MG63 (cell line): ENCODE measurements around the gene F10. TPM values are rescaled to one million over a fixed set of nuclear protein-coding genes. Genes with fewer than 3 reads are reported as not detected.

ENCODE experiments used
- DNase-seq: peaks from one replicate; pipeline ENCODE4 v3.0.0-alpha.2; 2020
- H3K27me3 ChIP-seq: fragments of 250-450 bp; sonication (Bioruptor Pico); 2 replicates; pipeline ENCODE4 v1.5.1; 2020; ENCODE audit warnings: mild to moderate bottlenecking, moderate library complexity
- H3K36me3 ChIP-seq: fragments of 250-450 bp; sonication (Bioruptor Pico); 2 replicates; pipeline ENCODE4 v1.5.1; 2020; ENCODE audit warnings: mild to moderate bottlenecking, moderate library complexity
- H3K4me3 ChIP-seq: fragments of 250-450 bp; sonication (Bioruptor Pico); 2 replicates; pipeline ENCODE4 v1.5.1; 2020; ENCODE audit warnings: mild to moderate bottlenecking, moderate library complexity
- H3K9me3 ChIP-seq: fragments of 250-450 bp; sonication (Bioruptor Pico); 2 replicates; pipeline ENCODE4 v1.5.1; 2020; ENCODE audit warnings: mild to moderate bottlenecking, moderate library complexity
- total RNA-seq: library from RNA; depleted of rRNA; stranded (reverse); fragments of >200 nt; shearing (Covaris generic); gene quantifications from 2 replicates; pipeline ENCODE4 v1.2.3, GENCODE V29; 2014; ENCODE audit warnings: low replicate concordance

F10 gene
- total RNA-seq, 1 experiment from 2014 or later = not detected

DNA sequence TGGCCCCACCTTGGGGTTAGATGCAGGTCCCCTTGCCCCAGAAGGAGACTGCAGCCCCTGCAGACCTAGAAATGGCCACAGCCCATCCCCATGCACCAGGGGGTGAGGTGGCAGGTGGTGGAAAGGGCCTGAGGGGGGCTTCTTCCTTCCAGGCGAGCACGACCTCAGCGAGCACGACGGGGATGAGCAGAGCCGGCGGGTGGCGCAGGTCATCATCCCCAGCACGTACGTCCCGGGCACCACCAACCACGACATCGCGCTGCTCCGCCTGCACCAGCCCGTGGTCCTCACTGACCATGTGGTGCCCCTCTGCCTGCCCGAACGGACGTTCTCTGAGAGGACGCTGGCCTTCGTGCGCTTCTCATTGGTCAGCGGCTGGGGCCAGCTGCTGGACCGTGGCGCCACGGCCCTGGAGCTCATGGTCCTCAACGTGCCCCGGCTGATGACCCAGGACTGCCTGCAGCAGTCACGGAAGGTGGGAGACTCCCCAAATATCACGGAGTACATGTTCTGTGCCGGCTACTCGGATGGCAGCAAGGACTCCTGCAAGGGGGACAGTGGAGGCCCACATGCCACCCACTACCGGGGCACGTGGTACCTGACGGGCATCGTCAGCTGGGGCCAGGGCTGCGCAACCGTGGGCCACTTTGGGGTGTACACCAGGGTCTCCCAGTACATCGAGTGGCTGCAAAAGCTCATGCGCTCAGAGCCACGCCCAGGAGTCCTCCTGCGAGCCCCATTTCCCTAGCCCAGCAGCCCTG, 4.2 kb upstream of the F10 start:
- DNase-seq = no peak
- Histone ChIP-seq H3K27me3 (no peaks in the 10 kb centered on the region), H3K9me3 (no peaks in the 10 kb centered on the region), H3K4me3 (no peak overlapping the region), H3K36me3 (no peaks in the 10 kb centered on the region)

DNA sequence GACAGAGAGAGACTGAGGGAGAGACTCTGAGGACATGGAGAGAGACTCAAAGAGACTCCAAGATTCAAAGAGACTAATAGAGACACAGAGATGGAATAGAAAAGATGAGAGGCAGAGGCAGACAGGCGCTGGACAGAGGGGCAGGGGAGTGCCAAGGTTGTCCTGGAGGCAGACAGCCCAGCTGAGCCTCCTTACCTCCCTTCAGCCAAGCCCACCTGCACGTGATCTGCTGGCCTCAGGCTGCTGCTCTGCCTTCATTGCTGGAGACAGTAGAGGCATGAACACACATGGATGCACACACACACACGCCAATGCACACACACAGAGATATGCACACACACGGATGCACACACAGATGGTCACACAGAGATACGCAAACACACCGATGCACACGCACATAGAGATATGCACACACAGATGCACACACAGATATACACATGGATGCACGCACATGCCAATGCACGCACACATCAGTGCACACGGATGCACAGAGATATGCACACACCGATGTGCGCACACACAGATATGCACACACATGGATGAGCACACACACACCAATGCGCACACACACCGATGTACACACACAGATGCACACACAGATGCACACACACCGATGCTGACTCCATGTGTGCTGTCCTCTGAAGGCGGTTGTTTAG, 3.3 kb upstream of the F10 start:
- no peak for DNase-seq
- Histone ChIP-seq H3K4me3 (no peak overlapping the region), H3K9me3 (no peaks in the 10 kb centered on the region), H3K27me3 (no peaks in the 10 kb centered on the region), H3K36me3 (no peaks in the 10 kb centered on the region)

DNA sequence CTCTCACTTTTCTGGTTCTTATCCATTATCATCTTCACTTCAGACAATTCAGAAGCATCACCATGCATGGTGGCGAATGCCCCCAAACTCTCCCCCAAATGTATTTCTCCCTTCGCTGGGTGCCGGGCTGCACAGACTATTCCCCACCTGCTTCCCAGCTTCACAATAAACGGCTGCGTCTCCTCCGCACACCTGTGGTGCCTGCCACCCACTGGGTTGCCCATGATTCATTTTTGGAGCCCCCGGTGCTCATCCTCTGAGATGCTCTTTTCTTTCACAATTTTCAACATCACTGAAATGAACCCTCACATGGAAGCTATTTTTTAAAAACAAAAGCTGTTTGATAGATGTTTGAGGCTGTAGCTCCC, 2.8 kb upstream of the F10 start:
- Histone ChIP-seq H3K27me3 (no peaks in the 10 kb centered on the region), H3K4me3 (no peak overlapping the region), H3K9me3 (no peaks in the 10 kb centered on the region), H3K36me3 (no peaks in the 10 kb centered on the region)
- DNase-seq = no peak

DNA sequence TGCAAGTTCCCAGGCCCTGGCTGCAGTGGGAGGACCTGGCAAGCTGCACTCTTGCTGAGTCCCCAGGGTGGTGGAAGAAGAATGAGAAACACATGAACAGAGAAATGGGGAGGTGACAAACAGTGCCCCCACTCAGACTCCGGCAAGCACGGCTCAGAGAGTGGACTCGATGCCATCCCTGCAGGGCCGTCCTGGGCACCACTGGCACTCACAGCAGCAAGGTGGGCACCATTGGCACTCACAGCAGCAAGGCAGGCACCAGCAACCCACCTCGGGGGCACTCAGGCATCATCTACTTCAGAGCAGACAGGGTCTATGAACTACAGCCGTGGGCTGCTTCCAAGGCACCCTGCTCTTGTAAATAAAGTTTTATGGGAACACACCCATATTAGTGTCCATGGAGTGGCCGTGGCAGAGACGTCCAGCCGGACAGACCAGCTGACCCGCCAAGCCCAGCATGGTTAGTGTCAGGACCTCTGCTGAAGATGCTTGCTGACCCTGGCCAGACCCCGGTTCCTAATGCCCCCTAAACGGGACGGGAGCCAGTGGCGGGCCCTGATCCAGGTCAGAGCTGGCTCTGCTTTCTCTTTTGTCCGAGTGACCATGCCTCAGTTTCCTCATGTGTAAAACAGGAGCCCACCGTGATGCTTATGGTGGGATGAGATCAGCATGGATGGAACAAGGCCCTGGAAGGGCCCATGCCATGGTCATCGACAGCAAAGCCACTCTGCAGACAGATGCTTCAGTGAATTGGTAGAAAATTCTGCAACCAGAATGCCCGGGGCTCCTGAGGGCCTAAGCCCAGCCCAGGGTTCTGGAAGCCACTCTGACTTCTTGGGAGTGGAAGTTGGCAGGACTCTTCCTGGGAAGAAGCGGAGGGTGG, 2.1 kb upstream of the F10 start:
- Histone ChIP-seq H3K4me3 (no peak overlapping the region), H3K9me3 (no peaks in the 10 kb centered on the region), H3K27me3 (no peaks in the 10 kb centered on the region), H3K36me3 (no peaks in the 10 kb centered on the region)
- no peak for DNase-seq

DNA sequence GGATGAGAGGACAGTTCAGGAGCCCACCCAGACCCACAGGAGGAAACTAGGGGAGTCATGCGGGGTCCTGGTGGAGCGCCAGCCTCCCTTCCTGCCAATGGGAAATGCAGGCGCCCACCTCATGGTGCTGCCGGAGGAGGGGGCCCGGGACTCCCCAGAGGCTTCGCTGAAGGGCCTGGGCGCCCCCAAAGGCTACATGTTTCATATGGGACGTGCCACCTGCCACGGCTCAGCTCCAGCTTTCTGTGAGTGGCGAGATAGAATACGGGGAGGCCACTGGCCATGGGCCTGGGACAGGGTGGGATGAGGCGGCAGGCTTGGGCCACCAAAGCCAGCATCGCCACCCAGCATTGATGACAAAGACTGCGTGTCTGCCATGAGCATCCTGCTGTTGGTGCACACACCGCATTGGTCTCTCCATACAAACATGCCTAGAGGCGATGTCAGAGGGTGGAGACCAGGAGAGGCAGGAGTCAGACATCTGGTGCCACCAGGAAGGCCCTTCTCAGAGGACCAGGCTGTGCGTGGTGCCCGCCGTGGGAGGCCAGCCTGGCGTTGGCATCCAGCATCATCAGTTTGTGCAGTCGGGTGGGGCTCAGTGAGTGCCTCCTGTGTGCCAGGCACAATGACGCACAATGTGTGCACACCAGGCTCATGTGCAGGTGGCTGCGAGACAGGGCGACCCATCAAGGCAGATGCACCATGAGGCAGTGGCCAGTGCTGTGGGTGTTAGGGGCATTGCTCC, 1.2 kb upstream of the F10 start:
- DNase-seq = no peak

DNA sequence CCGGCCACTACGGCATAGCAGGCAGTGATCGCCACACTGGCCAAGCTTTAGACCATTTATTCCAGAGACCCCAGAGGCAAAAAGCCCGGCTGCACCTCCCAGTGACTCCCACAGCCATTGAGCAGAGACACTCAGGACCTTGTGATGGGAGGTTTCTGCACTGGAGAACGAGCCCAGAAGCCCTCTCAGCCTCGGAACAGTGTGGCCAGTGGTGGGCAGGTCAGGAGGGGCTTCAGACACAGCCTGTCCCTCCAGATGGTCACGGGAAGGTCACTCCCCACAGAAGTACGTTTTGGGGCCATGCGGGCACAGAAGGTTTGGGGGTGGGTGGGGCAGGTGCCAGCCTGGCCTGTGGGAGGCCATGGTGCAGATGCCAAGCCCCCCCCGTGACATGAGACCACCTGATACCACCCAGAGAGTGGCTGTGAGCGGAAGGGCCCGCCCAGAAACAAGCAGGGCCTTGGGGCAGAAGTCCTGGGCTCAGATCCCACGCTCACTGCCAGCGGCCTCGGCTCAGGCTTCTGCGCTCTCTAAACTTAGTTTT, 599 bp upstream of the F10 start:
- no peaks in the 10 kb centered on the region for H3K9me3 ChIP-seq
- H3K4me3 ChIP-seq = no peak overlapping the region
- no peaks in the 10 kb centered on the region for H3K36me3 ChIP-seq
- H3K27me3 ChIP-seq = no peaks in the 10 kb centered on the region
- DNase-seq = no peak

More for the DNA sequence above, 1.2 kb upstream of the F10 start:
- no peak overlapping the region for H3K4me3 ChIP-seq
- no peaks in the 10 kb centered on the region for H3K36me3 ChIP-seq
- no peaks in the 10 kb centered on the region for H3K27me3 ChIP-seq
- H3K9me3 ChIP-seq = no peaks in the 10 kb centered on the region

DNA sequence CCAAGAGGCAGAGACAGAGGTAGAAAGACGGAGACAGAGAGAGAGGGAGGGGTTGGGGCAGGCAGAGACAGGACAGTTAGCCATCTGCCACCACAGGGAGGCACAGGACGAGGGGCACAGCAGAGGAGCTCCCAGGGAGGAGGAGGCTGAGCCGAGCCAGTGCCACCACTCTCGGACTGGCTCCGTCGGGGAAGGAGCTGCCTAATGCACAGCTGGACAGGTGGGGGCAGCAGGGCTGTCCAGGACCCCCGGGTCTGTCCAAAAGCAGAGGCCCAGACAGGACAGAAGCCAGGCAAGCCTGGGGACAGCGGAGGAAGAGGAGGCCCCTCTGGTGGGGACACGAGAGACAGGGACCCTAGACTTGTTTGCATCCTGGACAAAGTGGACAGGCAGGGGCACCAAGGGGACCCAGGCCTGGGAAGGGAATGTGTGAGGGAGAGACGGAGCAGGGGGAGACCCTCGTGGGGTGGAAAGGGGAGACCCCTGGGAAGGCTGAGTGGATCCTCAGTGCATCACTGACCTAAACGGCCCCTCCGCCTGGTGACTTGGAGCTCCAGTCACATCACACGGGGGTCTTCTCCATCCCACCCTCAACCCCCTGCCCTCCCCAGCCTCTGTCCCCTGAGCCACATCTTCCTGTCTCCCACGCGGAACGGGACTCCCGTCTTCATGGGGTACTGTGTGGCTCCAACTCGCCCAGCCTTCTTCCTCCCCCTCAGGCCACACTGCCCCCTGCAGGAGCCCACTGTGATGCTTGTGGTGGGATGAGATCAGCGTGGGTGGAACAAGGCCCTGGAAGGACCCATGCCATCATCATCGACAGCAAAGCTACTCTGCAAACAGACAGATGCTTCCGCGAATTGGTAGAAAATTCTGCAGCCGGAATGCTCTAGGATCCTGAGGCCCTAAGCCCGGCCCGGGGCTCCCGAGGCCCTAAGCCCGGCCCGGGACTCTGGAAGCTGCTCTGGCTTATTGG, 915 bp downstream of the F10 start:
- H3K9me3 ChIP-seq = no peaks in the 10 kb centered on the region
- DNase-seq = no peak
- H3K27me3 ChIP-seq = no peaks in the 10 kb centered on the region
- H3K36me3 ChIP-seq = no peaks in the 10 kb centered on the region
- no peak overlapping the region for H3K4me3 ChIP-seq

DNA sequence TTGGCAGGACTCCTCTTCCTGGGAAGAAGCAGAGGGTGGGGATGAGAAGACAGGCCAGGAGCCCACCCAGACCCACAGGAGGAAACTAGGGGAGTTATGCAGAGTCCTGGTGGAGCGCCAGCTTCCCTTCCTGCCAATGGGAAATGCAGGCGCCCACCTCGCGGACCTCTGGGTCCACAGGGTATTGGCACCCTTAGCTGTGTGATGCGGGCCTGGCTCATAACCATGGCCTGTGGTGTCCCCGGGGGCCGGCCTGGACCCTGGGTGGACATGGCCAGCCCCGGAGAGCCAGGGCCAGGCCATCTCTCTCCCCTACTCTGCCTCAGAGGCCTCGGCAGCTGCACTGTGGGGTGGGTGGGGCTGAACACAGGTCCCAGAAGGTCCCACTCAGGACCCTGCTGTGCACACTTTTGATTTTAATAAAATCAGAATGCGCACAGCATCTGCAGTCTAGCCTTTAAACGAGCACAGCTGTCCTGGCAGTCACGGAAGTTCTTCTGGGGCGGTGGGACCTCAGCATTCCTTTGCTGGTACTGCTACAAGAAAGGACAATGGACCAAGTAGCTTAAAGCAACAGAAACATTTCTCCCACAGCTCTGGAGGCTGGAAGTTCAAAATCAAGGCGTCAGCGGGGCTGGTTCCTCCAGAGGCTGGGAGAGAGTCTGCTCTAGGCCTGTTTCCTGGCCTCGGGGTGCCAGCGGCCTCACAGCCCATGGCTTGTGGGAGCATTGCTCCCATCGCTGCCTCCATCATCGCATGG, 1.8 kb downstream of the F10 start:
- Histone ChIP-seq H3K36me3 (no peaks in the 10 kb centered on the region), H3K9me3 (no peaks in the 10 kb centered on the region), H3K27me3 (no peaks in the 10 kb centered on the region), H3K4me3 (no peak overlapping the region)
- DNase-seq = no peak

DNA sequence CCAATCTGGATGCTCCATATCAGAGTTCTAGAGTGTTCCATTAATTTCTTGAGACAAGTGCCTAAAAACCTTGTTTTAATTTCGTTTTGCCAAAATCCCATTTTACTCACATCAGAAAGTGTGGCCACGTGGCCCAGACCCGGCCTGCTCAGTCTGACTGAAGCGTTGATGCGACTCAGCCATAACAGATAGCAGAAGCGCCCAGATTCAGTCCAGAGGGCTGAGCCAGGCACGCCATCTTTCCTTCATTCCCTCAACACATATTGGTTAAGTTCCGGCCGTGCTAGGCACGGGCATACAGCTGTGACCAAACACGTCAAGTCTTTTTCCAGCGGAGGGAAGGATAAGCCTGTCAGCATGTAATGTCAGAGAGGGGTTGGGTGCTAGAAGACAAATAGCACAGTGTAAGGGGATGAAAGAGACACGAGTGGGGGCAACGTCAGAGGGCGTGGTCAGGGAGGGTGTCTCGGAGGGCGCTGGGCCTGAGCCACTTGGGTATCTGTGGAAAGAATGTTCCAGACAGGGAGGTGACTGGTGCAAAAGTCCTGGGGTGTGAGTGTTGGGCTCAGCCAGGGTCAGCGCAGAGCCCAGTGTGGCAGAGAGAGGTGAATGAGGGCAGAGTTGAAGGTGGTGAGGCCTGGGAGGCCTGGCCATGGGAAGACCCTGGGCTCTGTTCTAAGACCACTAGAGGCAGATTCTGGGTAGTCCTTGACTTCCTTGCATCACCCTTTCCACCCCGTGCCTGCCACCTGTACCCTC, 3.1 kb downstream of the F10 start:
- Histone ChIP-seq H3K27me3 (no peaks in the 10 kb centered on the region), H3K36me3 (no peaks in the 10 kb centered on the region), H3K9me3 (no peaks in the 10 kb centered on the region), H3K4me3 (no peak overlapping the region)
- DNase-seq = no peak

DNA sequence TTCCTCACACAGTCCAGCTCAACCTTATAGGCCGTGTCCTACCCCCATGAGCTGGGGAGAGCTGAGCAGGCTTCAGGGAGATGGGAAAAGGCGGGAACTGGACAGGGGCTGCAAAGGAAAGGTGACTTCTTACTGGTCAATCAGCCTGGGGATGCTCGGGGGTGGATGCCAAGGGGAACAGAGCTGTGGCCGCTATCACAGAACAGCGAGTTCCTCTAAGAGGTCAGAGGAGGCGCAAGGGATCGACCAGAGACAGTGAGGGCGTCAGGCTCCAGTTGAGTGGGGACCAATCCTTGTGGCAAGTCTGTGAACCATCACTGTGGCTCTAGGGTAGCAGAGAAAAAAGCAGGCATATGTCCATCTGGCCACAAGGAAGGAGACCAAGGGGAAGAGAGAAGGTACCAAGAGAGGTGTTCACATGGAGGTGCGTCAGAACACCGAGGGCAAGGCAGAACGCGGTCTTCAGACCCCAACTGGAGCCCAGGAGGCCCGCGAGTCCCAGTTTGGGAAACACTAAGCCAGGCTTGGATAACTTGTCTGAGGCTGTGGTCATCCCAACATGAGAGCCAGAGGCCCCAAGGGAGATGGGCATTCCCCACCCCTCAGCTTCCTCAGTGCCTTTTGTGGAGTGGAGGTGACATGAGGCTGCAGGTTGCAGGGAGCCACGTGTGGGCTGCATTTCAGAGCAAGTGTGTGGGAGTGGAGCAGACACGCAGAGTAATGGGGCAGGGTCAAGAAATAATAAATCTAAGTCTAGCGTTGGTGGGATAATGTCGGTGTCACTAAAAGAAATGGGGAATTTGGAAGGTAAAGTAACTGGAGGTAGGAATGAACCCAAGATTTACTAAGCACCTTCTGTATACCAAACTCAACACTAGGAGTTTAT, 3.9 kb downstream of the F10 start:
- no peak for DNase-seq
- H3K36me3 ChIP-seq = no peaks in the 10 kb centered on the region

DNA sequence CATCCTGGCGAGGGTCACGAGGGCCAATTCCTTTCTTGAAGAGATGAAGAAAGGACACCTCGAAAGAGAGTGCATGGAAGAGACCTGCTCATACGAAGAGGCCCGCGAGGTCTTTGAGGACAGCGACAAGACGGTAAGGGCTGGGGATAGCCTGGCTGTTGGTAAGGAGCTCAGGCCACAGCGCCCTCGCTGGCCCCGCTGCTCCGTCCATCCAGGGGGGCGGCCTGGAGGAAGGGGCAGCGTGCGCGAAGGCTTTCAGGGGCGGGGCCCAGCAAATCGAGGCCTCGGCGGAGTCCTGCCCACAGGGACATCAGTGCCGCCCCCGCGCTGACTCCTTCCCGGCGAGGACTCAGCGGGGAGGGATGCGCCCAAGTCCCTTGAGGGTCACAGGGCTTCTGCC, 6.9 kb downstream of the F10 start:
- peaks cover 8% of the 10 kb centered on the region; the same call in 1 of the 2 replicates for H3K27me3 ChIP-seq
- H3K9me3 ChIP-seq = no peaks in the 10 kb centered on the region
- no peak for DNase-seq
- H3K4me3 ChIP-seq = no peak overlapping the region
- no peaks in the 10 kb centered on the region for H3K36me3 ChIP-seq

More for the DNA sequence above, 3.9 kb downstream of the F10 start:
- Histone ChIP-seq H3K9me3 (no peaks in the 10 kb centered on the region), H3K4me3 (no peak overlapping the region), H3K27me3 (no peaks in the 10 kb centered on the region)

DNA sequence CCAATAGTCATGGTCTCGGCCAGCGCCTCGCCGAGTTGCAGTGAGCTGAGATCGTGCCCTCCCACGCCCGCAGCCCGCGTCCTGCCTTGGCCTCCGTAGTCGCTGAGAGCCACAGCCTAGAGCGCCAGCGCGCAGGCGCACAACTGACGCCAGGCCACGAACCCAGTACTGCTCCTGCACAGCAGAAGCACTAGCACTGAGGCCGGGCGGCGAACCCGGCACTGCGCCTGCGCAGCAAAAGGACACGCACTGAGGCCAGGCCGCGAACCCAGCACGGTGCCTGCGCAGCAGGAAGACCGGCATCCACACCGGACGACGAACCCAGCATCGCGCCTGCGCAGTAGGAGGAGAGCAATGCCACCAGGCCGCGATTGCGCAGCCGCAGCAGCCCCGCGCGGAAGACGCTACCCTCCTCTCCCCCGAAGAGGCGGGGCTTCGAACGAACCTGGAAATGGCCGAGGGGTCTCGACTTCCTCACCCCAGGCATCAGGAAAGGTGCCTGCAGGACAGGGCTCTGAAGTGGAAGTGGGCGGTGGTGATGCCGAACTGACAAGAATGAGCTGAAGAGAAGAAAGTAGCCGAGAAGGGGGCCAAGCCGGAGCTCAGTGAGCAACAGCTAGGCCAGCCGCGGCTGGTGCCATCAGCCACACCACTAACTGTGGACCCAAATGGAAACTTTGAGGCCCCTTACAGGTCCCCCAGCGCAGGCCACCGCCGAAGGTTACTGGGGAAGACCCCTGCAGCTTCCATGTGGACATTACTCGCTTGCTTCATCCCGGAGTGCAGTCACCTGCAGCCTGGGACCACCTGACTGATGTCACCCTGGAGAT, 7.5 kb downstream of the F10 start:
- Histone ChIP-seq H3K36me3 (no peaks in the 10 kb centered on the region), H3K9me3 (no peaks in the 10 kb centered on the region), H3K4me3 (no peak overlapping the region), H3K27me3 (peaks cover 8% of the 10 kb centered on the region; the same call in 1 of the 2 replicates)
- no peak for DNase-seq
